WTC11 (cell line): ENCODE results near the gene WDPCP. TPM values are rescaled to one million over a fixed set of nuclear protein-coding genes. Genes with fewer than 3 reads are reported as not detected.
"Not testable (repeated sequence)": the region's sequence is repeated elsewhere in the genome, so short reads cannot be mapped to it uniquely, and the experiment has no call there.

Experiments
- ATAC-seq: fragments of 200-7000 bp; cut with Tn5 transposase; 2 replicates; pipeline ENCODE4 v1.10.0; 2021; ENCODE audit warnings: mild to moderate bottlenecking, moderate library complexity
- CTCF ChIA-PET: fragments of 300-600 bp; sonication (Branson Sonifier 250); formaldehyde crosslinking; loops from one replicate; lab custom pipeline; 2021; ENCODE audit warnings: antibody characterized with exemption; lab: Charles Lee
- POLR2A ChIA-PET: fragments of 350-600 bp; sonication (Branson Sonifier 250); formaldehyde crosslinking; loops from one replicate; lab custom pipeline; 2021; ENCODE audit warnings: antibody characterized with exemption; lab: Charles Lee
- DNase-seq: peaks from one replicate; pipeline ENCODE4 v3.0.0; 2021; ENCODE audit warnings: low spot score
- H3K27ac Mint-ChIP-seq: 2 replicates; pipeline ENCODE4 v1.8.0; 2021; ENCODE audit warnings: mixed read lengths
- H3K27me3 Mint-ChIP-seq: 2 replicates; pipeline ENCODE4 v1.8.0; 2021; ENCODE audit warnings: low read depth, mild to moderate bottlenecking, moderate library complexity, mixed read lengths
- H3K36me3 Mint-ChIP-seq: 2 replicates; pipeline ENCODE4 v1.8.0; 2021; ENCODE audit warnings: mixed read lengths
- H3K4me1 Mint-ChIP-seq: 2 replicates; pipeline ENCODE4 v1.8.0; 2022; ENCODE audit warnings: mixed read lengths
- H3K4me3 Mint-ChIP-seq: 2 replicates; pipeline ENCODE4 v1.8.0; 2021; ENCODE audit warnings: mild to moderate bottlenecking, moderate library complexity, mixed read lengths
- H3K9me3 Mint-ChIP-seq: 2 replicates; pipeline ENCODE4 v1.8.0; 2021; ENCODE audit warnings: mixed read lengths
- ARID4B ChIP-seq: sonication (generic); formaldehyde crosslinking; IDR thresholded peaks from 2 replicates; pipeline ENCODE4 v1.8.0; 2023; ENCODE audit warnings: missing genetic modification reagents, mild to moderate bottlenecking, borderline replicate concordance
- CREB1 ChIP-seq: sonication (generic); formaldehyde crosslinking; IDR thresholded peaks from 2 replicates; pipeline ENCODE4 v1.8.0; 2023; ENCODE audit warnings: mild to moderate bottlenecking, missing genetic modification reagents
- E2F1 ChIP-seq: sonication (generic); formaldehyde crosslinking; IDR thresholded peaks from 2 replicates; pipeline ENCODE4 v1.8.0; 2022; ENCODE audit warnings: mild to moderate bottlenecking, missing genetic modification reagents
- ESRRA ChIP-seq: sonication (generic); formaldehyde crosslinking; IDR thresholded peaks from 2 replicates; pipeline ENCODE4 v1.8.1; 2022; ENCODE audit warnings: mild to moderate bottlenecking, missing genetic modification reagents, borderline replicate concordance
- JAZF1 ChIP-seq: fragments of 250-450 bp; sonication (Bioruptor Pico); IDR thresholded peaks from 2 replicates; pipeline ENCODE4 v1.9.0; 2021; ENCODE audit warnings: moderate library complexity, mild to moderate bottlenecking, inconsistent platforms
- KAT7 ChIP-seq: sonication (generic); formaldehyde crosslinking; IDR thresholded peaks from 2 replicates; pipeline ENCODE4 v1.8.1; 2023; ENCODE audit warnings: missing genetic modification reagents, mild to moderate bottlenecking, borderline replicate concordance
- MYBL2 ChIP-seq: sonication (generic); formaldehyde crosslinking; IDR thresholded peaks from 2 replicates; pipeline ENCODE4 v1.8.1; 2023; ENCODE audit warnings: mild to moderate bottlenecking, moderate library complexity, missing genetic modification reagents
- NFATC4 ChIP-seq: fragments of 250-450 bp; sonication (Bioruptor Pico); IDR thresholded peaks from 2 replicates; pipeline ENCODE4 v1.9.0; 2021; ENCODE audit warnings: mild to moderate bottlenecking
- RELA ChIP-seq: sonication (generic); formaldehyde crosslinking; IDR thresholded peaks from 2 replicates; pipeline ENCODE4 v1.8.1; 2022; ENCODE audit warnings: missing genetic modification reagents, mild to moderate bottlenecking, borderline replicate concordance
- TEAD4 ChIP-seq: sonication (generic); formaldehyde crosslinking; IDR thresholded peaks from 2 replicates; pipeline ENCODE4 v1.8.0; 2022; ENCODE audit warnings: mild to moderate bottlenecking, missing genetic modification reagents
- ZBTB21 ChIP-seq: sonication (generic); formaldehyde crosslinking; IDR thresholded peaks from 2 replicates; pipeline ENCODE4 v1.8.1; 2023; ENCODE audit warnings: mild to moderate bottlenecking, missing genetic modification reagents, borderline replicate concordance
- ZMAT4 ChIP-seq: fragments of 250-450 bp; sonication (Bioruptor Pico); IDR thresholded peaks from 2 replicates; pipeline ENCODE4 v1.9.0; 2021; ENCODE audit warnings: mild to moderate bottlenecking
- ZNF219 ChIP-seq: sonication (generic); formaldehyde crosslinking; IDR thresholded peaks from 2 replicates; pipeline ENCODE4 v1.8.0; 2023; ENCODE audit warnings: missing genetic modification reagents, mild to moderate bottlenecking, borderline replicate concordance
- ZNF232 ChIP-seq: sonication (generic); formaldehyde crosslinking; IDR thresholded peaks from 2 replicates; pipeline ENCODE4 v1.8.0; 2022; ENCODE audit warnings: mild to moderate bottlenecking, missing genetic modification reagents
- ZNF416 ChIP-seq: fragments of 250-450 bp; sonication (Bioruptor Pico); IDR thresholded peaks from 2 replicates; pipeline ENCODE4 v1.9.0; 2021; ENCODE audit warnings: mild to moderate bottlenecking, inconsistent platforms
- ZNF423 ChIP-seq: fragments of 250-450 bp; sonication (Bioruptor Pico); IDR thresholded peaks from 2 replicates; pipeline ENCODE4 v2.1.2; 2022; ENCODE audit warnings: mild to moderate bottlenecking, moderate library complexity
- total RNA-seq: library from RNA; stranded (reverse); gene quantifications from 3 replicates; pipeline ENCODE4 v1.2.3, GENCODE V29; 2021
- TF ChIP-seq, protein P1 (sequence below): sonication (generic); formaldehyde crosslinking; IDR thresholded peaks from 2 replicates; pipeline ENCODE4 v1.8.1; 2022; ENCODE audit warnings: missing genetic modification reagents, borderline replicate concordance

The WDPCP gene
- total RNA-seq, 1 experiment from 2014 or later, result 10.9 TPM

DNA sequence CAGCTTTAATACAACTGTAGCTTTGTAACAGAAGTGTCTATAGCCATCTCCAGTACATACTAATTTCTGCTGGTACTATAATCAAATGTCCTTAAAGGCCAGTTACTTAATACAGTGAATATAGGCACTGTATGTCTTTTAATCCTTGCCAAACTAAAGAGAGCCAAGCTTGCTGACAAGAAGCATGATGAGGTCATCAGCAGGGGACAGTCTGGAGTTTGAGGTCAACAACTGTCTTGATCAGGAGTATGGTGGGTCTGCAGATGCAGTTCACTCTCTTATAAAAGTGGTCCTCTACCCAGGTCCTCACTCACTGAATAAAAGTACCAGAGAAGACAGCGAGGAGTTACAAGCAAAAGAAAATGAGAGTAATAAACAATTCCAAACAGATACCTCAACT, 219.1 kb downstream of the WDPCP start (continued):
- no peak for TF ChIP-seq E2F1 (CRISPR knock-in tag)
- TF ChIP-seq JAZF1 (CRISPR knock-in tag), result no peak
- no peak for TF ChIP-seq NFATC4 (CRISPR knock-in tag)
- no peak for TF ChIP-seq ZNF416

DNA sequence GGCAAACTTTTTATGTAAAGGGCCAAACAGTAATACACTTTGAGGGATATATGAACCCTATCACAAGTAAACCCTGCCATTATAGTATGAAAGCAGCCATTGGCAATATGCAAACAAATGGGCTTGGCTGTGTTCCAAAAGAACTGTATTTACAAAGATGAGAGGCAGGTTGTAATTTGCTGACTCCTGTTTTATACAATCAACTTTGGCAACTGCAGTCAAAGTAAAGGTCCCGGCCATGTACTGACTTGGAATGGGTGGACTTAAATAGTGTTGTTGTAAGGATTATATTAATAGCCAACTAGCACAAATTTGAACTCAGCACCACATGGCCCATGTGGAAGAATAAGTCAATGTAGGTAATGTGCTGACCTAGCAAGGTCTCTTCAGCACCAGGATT, 223.4 kb downstream of the WDPCP start:
- no peaks in the 10 kb centered on the region for H3K27me3 Mint-ChIP-seq
- CTCF ChIA-PET, result no interaction called here
- no peaks in the 10 kb centered on the region for H3K36me3 Mint-ChIP-seq
- no peak for DNase-seq
- H3K4me1 Mint-ChIP-seq, result no peaks in the 10 kb centered on the region; the same call in 1 of the 2 replicates
- H3K27ac Mint-ChIP-seq, result no peak overlapping the region
- POLR2A ChIA-PET, result no interaction called here
- no peak overlapping the region for H3K4me3 Mint-ChIP-seq
- no peak for TF ChIP-seq MYBL2 (CRISPR knock-in tag)
- ATAC-seq, result no peak
- no peaks in the 10 kb centered on the region for H3K9me3 Mint-ChIP-seq

DNA sequence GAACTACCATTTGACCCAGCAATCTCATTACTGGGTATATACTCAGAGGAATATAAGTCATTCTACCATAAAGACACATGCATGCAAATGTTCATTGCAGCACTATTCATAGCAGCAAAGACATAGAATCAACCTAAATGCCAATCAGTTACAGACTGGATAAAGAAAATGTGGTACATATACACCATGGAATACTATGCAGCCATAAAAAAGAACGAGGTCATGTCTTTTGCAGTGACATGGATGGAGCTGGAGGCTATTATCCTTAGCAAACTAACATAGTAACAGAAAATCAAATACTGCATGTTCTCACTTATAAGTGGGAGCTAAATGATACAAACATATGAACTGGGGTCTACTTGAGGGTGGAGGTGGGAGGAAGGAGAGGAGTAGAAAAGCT, 230.6 kb downstream of the WDPCP start:
- ATAC-seq, H3K27me3 Mint-ChIP-seq, H3K27ac Mint-ChIP-seq, DNase-seq, POLR2A ChIA-PET, H3K4me1 Mint-ChIP-seq, CTCF ChIA-PET, H3K4me3 Mint-ChIP-seq: not testable (repeated sequence)
- Mint-ChIP-seq H3K9me3 (peaks cover 36% of the 10 kb centered on the region), H3K36me3 (peaks cover 19% of the 10 kb centered on the region)

- ChIA-PET CTCF (no interaction called here), POLR2A (interaction anchor here (0.6 kb wide), 1 partner anchor 500 kb away, joined by 3 read pairs; no protein-coding TSS in a partner anchor)
- TF ChIP-seq ESRRA (CRISPR knock-in tag) (no peak), CREB1 (CRISPR knock-in tag) (no peak), ZMAT4 (CRISPR knock-in tag) (no peak), ZNF219 (CRISPR knock-in tag) (no peak), KAT7 (no peak), ZBTB21 (CRISPR knock-in tag) (no peak), RELA (CRISPR knock-in tag) (no peak), ZNF423 (no peak), TEAD4 (CRISPR knock-in tag) (no peak), ZNF232 (CRISPR knock-in tag) (no peak), ARID4B (CRISPR knock-in tag) (no peak)
- TF ChIP-seq, protein P1, sequence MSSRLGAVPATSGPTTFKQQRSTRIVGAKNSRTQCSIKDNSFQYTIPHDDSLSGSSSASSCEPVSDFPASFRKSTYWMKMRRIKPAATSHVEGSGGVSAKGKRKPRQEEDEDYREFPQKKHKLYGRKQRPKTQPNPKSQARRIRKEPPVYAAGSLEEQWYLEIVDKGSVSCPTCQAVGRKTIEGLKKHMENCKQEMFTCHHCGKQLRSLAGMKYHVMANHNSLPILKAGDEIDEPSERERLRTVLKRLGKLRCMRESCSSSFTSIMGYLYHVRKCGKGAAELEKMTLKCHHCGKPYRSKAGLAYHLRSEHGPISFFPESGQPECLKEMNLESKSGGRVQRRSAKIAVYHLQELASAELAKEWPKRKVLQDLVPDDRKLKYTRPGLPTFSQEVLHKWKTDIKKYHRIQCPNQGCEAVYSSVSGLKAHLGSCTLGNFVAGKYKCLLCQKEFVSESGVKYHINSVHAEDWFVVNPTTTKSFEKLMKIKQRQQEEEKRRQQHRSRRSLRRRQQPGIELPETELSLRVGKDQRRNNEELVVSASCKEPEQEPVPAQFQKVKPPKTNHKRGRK (CRISPR knock-in tag), result no peak
- Mint-ChIP-seq H3K4me3 (no peak overlapping the region), H3K36me3 (peaks cover 22% of the 10 kb centered on the region), H3K27ac (no peak overlapping the region), H3K27me3 (no peaks in the 10 kb centered on the region; the same call in 1 of the 2 replicates), H3K9me3 (peaks cover 33% of the 10 kb centered on the region), H3K4me1 (peaks cover 13% of the 10 kb centered on the region)
- DNase-seq (no peak), ATAC-seq (no peak)
Observed at GRCh38 chr2:63347361-63347760, 240.9 kb downstream of the WDPCP start.
